ENCODE data around the gene FBXO2. TPM values are rescaled to one million over a fixed set of nuclear protein-coding genes. Genes with fewer than 3 reads are reported as not detected.

FBXO2 gene
- total RNA-seq, 3 donors from 2014 or later (not counting 1 experiment from before 2014, with no cell fraction given), result 5.9 to 7.9 (median 6.7) TPM

DNA sequence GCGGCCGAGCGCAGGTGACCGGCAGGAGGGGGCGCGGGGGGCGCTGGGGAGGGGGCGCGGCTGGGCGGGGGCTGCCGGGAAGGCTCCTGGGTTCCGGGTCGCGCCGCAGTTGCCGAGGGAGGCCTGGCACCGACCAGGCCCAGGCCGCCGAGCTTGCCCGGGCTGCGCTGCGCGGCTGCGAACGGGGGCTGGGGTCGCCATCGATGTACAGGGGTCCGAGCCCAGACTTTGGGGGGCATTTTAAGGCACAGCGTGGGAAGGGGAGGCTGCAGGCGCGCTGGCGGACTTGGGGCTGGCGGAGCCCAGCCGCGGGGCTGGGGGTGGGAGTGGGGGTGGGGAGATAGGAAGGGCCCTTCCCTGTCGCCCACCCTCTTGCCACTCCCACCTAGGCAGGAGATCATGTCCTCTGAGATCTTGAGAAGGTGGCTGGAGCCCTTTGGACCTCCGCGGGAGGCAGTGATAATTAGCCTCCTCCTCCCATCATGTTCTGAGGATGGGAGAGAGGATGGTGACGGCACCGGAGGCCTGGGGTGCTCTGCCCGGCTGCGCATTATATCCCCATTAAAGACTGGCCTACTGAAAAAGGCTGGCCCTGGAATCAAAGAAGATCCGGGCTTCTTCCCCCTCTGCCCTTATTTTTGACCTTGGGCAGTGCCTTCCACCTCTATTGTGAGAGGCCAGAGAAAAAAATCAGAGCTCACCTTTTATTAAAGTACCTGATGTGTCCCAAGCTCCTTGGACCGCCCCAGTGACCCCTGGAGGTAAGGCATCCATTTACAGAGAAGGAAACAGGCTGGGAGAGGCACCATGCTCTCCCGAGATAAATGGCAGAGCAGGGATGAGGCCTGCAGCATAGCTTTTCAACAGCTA lies 945 bp upstream of the FBXO2 start:
- 13% methylated on average over 43 of the region's 45 CpGs for WGBS (ENCODE audit: insufficient coverage)
- DNase-seq (no peak), ATAC-seq (peak; percentile 4)
- no peaks in the 10 kb centered on the region for H3K36me3 ChIP-seq (ENCODE audit: control insufficient read depth, insufficient read depth, low read length)
- no peaks in the 10 kb centered on the region for H3K36me3 Mint-ChIP-seq
- H3K4me1 ChIP-seq (ENCODE audit: control insufficient read depth, insufficient read depth, low read length), result peaks cover 32% of the 10 kb centered on the region
- intact Hi-C loops (cut with micrococcal nuclease), result loop anchor here (10.0 kb wide), 1 partner anchor 150 kb away; the partner anchor contains the start of genes CLCN6 and MTHFR
- peak overlapping the region; percentile 76 for H3K4me3 Mint-ChIP-seq
- no peaks in the 10 kb centered on the region for H3K27me3 ChIP-seq (ENCODE audit: control insufficient read depth, insufficient read depth, low read length)
- no peaks in the 10 kb centered on the region for H3K9me3 ChIP-seq (ENCODE audit: control insufficient read depth, insufficient read depth, low read length)
- no peak overlapping the region for H3K27ac ChIP-seq (ENCODE audit: low read length)
- no peaks in the 10 kb centered on the region for H3K9me3 Mint-ChIP-seq
- H3K4me1 Mint-ChIP-seq, result peaks cover 9 to 29% of the 10 kb centered on the region in 2 donors
- H3K27ac Mint-ChIP-seq, result peak overlapping the region in 1 of 2 donors; percentile 44
- H3K27me3 Mint-ChIP-seq (ENCODE audit: low read depth in 2 of 2), result no peaks in the 10 kb centered on the region
- peak overlapping the region; percentile 33 for H3K4me3 ChIP-seq (ENCODE audit: low read length)
- TF ChIP-seq, protein P1, sequence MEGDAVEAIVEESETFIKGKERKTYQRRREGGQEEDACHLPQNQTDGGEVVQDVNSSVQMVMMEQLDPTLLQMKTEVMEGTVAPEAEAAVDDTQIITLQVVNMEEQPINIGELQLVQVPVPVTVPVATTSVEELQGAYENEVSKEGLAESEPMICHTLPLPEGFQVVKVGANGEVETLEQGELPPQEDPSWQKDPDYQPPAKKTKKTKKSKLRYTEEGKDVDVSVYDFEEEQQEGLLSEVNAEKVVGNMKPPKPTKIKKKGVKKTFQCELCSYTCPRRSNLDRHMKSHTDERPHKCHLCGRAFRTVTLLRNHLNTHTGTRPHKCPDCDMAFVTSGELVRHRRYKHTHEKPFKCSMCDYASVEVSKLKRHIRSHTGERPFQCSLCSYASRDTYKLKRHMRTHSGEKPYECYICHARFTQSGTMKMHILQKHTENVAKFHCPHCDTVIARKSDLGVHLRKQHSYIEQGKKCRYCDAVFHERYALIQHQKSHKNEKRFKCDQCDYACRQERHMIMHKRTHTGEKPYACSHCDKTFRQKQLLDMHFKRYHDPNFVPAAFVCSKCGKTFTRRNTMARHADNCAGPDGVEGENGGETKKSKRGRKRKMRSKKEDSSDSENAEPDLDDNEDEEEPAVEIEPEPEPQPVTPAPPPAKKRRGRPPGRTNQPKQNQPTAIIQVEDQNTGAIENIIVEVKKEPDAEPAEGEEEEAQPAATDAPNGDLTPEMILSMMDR (IDR thresholded peaks at IDR 0.05), result no peak

DNA sequence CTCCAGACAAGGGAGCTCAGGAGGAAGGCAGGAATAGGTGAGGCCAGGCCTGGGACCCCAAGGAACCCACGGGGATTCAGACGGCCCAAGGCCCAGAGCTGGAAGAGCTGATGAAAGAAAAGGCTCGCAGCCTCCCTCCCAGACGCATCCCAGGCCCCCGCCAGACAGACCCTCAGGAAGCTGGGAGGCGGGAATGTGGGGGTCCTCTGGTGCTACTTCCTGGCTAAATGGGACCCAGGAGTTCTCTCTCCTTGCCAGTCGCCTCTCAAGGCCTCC lies 430 bp downstream of the FBXO2 start:
- intact Hi-C loops (cut with micrococcal nuclease), result loop anchor here (10.0 kb wide), 1 partner anchor 151 kb away; the partner anchor contains the start of genes CLCN6 and MTHFR
- no peak overlapping the region for H3K4me3 ChIP-seq (ENCODE audit: low read length)
- H3K4me1 ChIP-seq (ENCODE audit: control insufficient read depth, insufficient read depth, low read length), result peaks cover 46% of the 10 kb centered on the region
- no peak for DNase-seq
- Mint-ChIP-seq H3K4me1 (peaks cover 9 to 35% of the 10 kb centered on the region in 2 donors), H3K27me3 (ENCODE audit: low read depth in 2 of 2) (no peaks in the 10 kb centered on the region), H3K36me3 (no peaks in the 10 kb centered on the region), H3K27ac (peak overlapping the region in 1 of 2 donors; percentile 44), H3K9me3 (no peaks in the 10 kb centered on the region), H3K4me3 (peak overlapping the region; percentile 64)
- no peaks in the 10 kb centered on the region for H3K9me3 ChIP-seq (ENCODE audit: control insufficient read depth, insufficient read depth, low read length)
- TF ChIP-seq, protein P1 (IDR thresholded peaks at IDR 0.05), result no peak
- no peaks in the 10 kb centered on the region for H3K27me3 ChIP-seq (ENCODE audit: control insufficient read depth, insufficient read depth, low read length)
- 87% methylated on average over 7 of the region's 7 CpGs for WGBS (ENCODE audit: insufficient coverage)
- H3K27ac ChIP-seq (ENCODE audit: low read length), result no peak overlapping the region
- H3K36me3 ChIP-seq (ENCODE audit: control insufficient read depth, insufficient read depth, low read length), result no peaks in the 10 kb centered on the region
- no peak for ATAC-seq

GRCh38 chr1:11653101-11653860 lies 948 bp downstream of the FBXO2 start:
- WGBS (ENCODE audit: insufficient coverage), result 86% methylated on average over 17 of the region's 17 CpGs
- H3K27ac ChIP-seq (ENCODE audit: low read length), result no peak overlapping the region
- no peak for DNase-seq
- Mint-ChIP-seq H3K36me3 (no peaks in the 10 kb centered on the region), H3K9me3 (no peaks in the 10 kb centered on the region), H3K4me1 (peaks cover 9 to 35% of the 10 kb centered on the region in 2 donors), H3K4me3 (peak overlapping the region; percentile 64), H3K27me3 (ENCODE audit: low read depth in 2 of 2) (no peaks in the 10 kb centered on the region), H3K27ac (peak overlapping the region in 1 of 2 donors; percentile 80)
- H3K9me3 ChIP-seq (ENCODE audit: control insufficient read depth, insufficient read depth, low read length), result no peaks in the 10 kb centered on the region
- H3K4me1 ChIP-seq (ENCODE audit: control insufficient read depth, insufficient read depth, low read length), result peaks cover 50% of the 10 kb centered on the region
- no peaks in the 10 kb centered on the region for H3K36me3 ChIP-seq (ENCODE audit: control insufficient read depth, insufficient read depth, low read length)
- ATAC-seq, result no peak
- H3K27me3 ChIP-seq (ENCODE audit: control insufficient read depth, insufficient read depth, low read length), result no peaks in the 10 kb centered on the region
- no peak overlapping the region for H3K4me3 ChIP-seq (ENCODE audit: low read length)
- intact Hi-C loops (cut with micrococcal nuclease), result loop anchor here (10.0 kb wide), 1 partner anchor 152 kb away; the partner anchor contains the start of genes CLCN6 and MTHFR
- TF ChIP-seq, protein P1 (IDR thresholded peaks at IDR 0.05), result no peak

All from natural killer cell (primary cell).